GM23338 (cell line): Measurements from ENCODE around the gene C13orf46. TPM values are rescaled to one million over a fixed set of nuclear protein-coding genes. Genes with fewer than 3 reads are reported as not detected.
A peak's percentile ranks its signal among the peaks of the same experiment; 100 is the strongest.

ENCODE experiments used
- ATAC-seq: fragments of 200-7000 bp; cut with Tn5 transposase; 3 replicates; pipeline ENCODE4 v1.9.1; 2020
- DNase-seq: peaks from one replicate; pipeline ENCODE4 v3.0.0-alpha.2; 2015; ENCODE audit warnings: low spot score
- H2AFZ ChIP-seq: fragments of 200-600 bp; sonication (generic); 2 replicates; pipeline ENCODE4 v1.8.0; 2016; ENCODE audit warnings: antibody characterized with exemption, mild to moderate bottlenecking, moderate library complexity
- H3F3A ChIP-seq: fragments of 200-600 bp; sonication (generic); replicated peaks from 2 replicates; pipeline ENCODE4 v1.8.0; 2017; ENCODE audit warnings: antibody characterized with exemption, mixed run types, low read depth
- H3K27ac ChIP-seq: fragments of 200-600 bp; sonication (generic); 2 replicates; pipeline ENCODE4 v1.6.1; 2016; ENCODE audit warnings: low read depth
- H3K27me3 ChIP-seq: fragments of 200-600 bp; sonication (generic); 2 replicates; pipeline ENCODE4 v1.8.0; 2016; ENCODE audit warnings: mild to moderate bottlenecking, mixed run types, moderate library complexity; ENCODE audit not compliant: insufficient read depth
- H3K36me3 ChIP-seq: fragments of 200-600 bp; sonication (generic); 2 replicates; pipeline ENCODE4 v1.8.0; 2016; ENCODE audit warnings: mild to moderate bottlenecking; ENCODE audit not compliant: insufficient read depth
- H3K4me1 ChIP-seq: fragments of 200-600 bp; sonication (generic); 2 replicates; pipeline ENCODE4 v1.8.0; 2016; ENCODE audit warnings: mild to moderate bottlenecking, moderate library complexity; ENCODE audit not compliant: insufficient read depth
- H3K4me2 ChIP-seq: fragments of 200-600 bp; sonication (generic); 2 replicates; pipeline ENCODE4 v1.7.1; 2017; ENCODE audit warnings: mixed run types
- H3K4me3 ChIP-seq: fragments of 200-600 bp; sonication (generic); 2 replicates; pipeline ENCODE4 v1.6.1; 2016; ENCODE audit warnings: mixed run types
- H3K79me2 ChIP-seq: fragments of 200-600 bp; sonication (generic); replicated peaks from 2 replicates; pipeline ENCODE4 v1.8.0; 2017; ENCODE audit warnings: mild to moderate bottlenecking; ENCODE audit not compliant: insufficient read depth
- H3K9me2 ChIP-seq: fragments of 200-600 bp; sonication (generic); 2 replicates; pipeline ENCODE4 v1.8.0; 2017; ENCODE audit not compliant: insufficient read depth
- H4K20me1 ChIP-seq: fragments of 200-600 bp; sonication (generic); replicated peaks from 2 replicates; pipeline ENCODE4 v1.8.0; 2017; ENCODE audit warnings: mild to moderate bottlenecking; ENCODE audit not compliant: insufficient read depth
- H3K27ac Mint-ChIP-seq: 2 replicates; pipeline ENCODE4 v1.8.0; 2020; ENCODE audit warnings: inconsistent platforms, mild to moderate bottlenecking, moderate library complexity, mixed read lengths
- H3K27me3 Mint-ChIP-seq: 3 replicates; pipeline ENCODE4 v1.8.0; 2022; ENCODE audit warnings: low read depth, mild to moderate bottlenecking, moderate library complexity, mixed read lengths, inconsistent platforms; ENCODE audit not compliant: insufficient read depth, poor library complexity
- H3K36me3 Mint-ChIP-seq: 3 replicates; pipeline ENCODE4 v1.8.0; 2021; ENCODE audit warnings: low read depth, mild to moderate bottlenecking, inconsistent platforms, moderate library complexity, mixed read lengths
- H3K4me1 Mint-ChIP-seq: 3 replicates; pipeline ENCODE4 v1.8.0; 2020; ENCODE audit warnings: mild to moderate bottlenecking, inconsistent platforms, mixed read lengths
- H3K4me3 Mint-ChIP-seq: 3 replicates; pipeline ENCODE4 v1.8.0; 2021; ENCODE audit warnings: moderate library complexity, mild to moderate bottlenecking, inconsistent platforms, mixed read lengths
- H3K9me3 Mint-ChIP-seq: 3 replicates; pipeline ENCODE4 v1.8.0; 2020; ENCODE audit warnings: moderate library complexity, mild to moderate bottlenecking, inconsistent platforms, mixed read lengths
- CREB1 ChIP-seq: fragments of 250-450 bp; sonication (Bioruptor Pico); IDR thresholded peaks from 2 replicates; pipeline ENCODE4 v1.5.0; 2020; ENCODE audit warnings: low read depth, mild to moderate bottlenecking, moderate library complexity
- NANOG ChIP-seq: IDR thresholded peaks from 2 replicates; pipeline ENCODE4 v1.6.1; 2016; ENCODE audit warnings: antibody characterized with exemption, borderline replicate concordance
- REST ChIP-seq: IDR thresholded peaks from one replicate; pipeline ENCODE4 v1.6.1; 2018; ENCODE audit warnings: antibody characterized with exemption; ENCODE audit not compliant: unreplicated experiment
- STAT1 ChIP-seq: IDR thresholded peaks from one replicate; pipeline ENCODE4 v1.6.1; 2016; ENCODE audit warnings: antibody characterized with exemption; ENCODE audit not compliant: unreplicated experiment
- ZNF114 ChIP-seq: fragments of 250-450 bp; sonication (Bioruptor Pico); IDR thresholded peaks from 2 replicates; pipeline ENCODE4 v1.5.0; 2020; ENCODE audit warnings: mild to moderate bottlenecking, moderate library complexity
- polyA plus RNA-seq: library from polyadenylated mRNA; unstranded; fragments of >200 nt; fragmentation: Nextera tagmentation; extraction: Ambion mirVana; gene quantifications from 2 replicates; pipeline ENCODE4 v1.2.1, GENCODE V29; 2016
- total RNA-seq: library from RNA; depleted of rRNA; stranded (reverse); fragments of >200 nt; shearing (Covaris generic); gene quantifications from 2 replicates; pipeline ENCODE4 v1.2.3, GENCODE V29; 2014
- TF ChIP-seq, protein P1 (sequence below), 2 experiments: fragments of 200-600 bp in 1 of 2; sonication (generic) in 1 of 2; conservative IDR thresholded peaks; 2 replicates each; pipeline versions ENCODE4 v1.5.1 to v1.6.1; 2016 to 2017; ENCODE audit warnings: antibody characterized with exemption in 2 of 2, low read depth in 2 of 2, mild to moderate bottlenecking in 2 of 2, moderate library complexity in 1 of 2

The C13orf46 gene
- total and polyA plus RNA-seq, 2 experiments from 2014 or later, result 0.44 to 1.5 TPM

DNA sequence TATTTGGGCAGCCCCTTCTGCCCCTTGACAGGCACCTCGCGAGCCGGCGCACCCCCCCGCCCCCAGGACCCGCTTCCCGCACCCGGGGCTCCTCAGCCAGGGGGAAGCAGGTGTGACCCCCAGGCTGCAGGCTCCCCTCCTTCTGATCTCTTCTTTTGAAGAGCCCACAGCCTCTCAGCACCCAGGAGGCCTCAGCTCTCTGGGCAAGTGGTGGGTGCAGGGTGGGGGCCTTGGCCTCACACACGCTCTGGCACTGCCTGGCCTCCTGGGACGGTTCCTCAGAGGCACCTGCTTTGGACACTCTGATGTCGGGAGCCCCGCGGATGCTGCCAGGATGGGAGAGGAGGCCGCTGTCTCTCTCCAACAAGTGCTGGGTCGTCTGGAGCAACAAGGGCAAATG is 1.5 kb upstream of the C13orf46 start:
- Histone ChIP-seq H3K9me2 (no peaks in the 10 kb centered on the region), H3K27me3 (no peaks in the 10 kb centered on the region), H3K4me3 (no peak overlapping the region), H3K36me3 (no peaks in the 10 kb centered on the region), H2AFZ (no peak overlapping the region), H4K20me1 (no peaks in the 10 kb centered on the region), H3K4me1 (no peaks in the 10 kb centered on the region), H3F3A (no peaks in the 10 kb centered on the region), H3K27ac (no peak overlapping the region), H3K79me2 (no peaks in the 10 kb centered on the region), H3K4me2 (no peak overlapping the region)
- no peak for DNase-seq
- Mint-ChIP-seq H3K4me3 (no peak overlapping the region), H3K27me3 (peaks cover 5% of the 10 kb centered on the region), H3K36me3 (peaks cover 24% of the 10 kb centered on the region), H3K27ac (peak overlapping the region; percentile 44), H3K9me3 (peaks cover 3% of the 10 kb centered on the region; the same call in 1 of the 3 replicates), H3K4me1 (no peaks in the 10 kb centered on the region)
- TF ChIP-seq, protein P1, sequence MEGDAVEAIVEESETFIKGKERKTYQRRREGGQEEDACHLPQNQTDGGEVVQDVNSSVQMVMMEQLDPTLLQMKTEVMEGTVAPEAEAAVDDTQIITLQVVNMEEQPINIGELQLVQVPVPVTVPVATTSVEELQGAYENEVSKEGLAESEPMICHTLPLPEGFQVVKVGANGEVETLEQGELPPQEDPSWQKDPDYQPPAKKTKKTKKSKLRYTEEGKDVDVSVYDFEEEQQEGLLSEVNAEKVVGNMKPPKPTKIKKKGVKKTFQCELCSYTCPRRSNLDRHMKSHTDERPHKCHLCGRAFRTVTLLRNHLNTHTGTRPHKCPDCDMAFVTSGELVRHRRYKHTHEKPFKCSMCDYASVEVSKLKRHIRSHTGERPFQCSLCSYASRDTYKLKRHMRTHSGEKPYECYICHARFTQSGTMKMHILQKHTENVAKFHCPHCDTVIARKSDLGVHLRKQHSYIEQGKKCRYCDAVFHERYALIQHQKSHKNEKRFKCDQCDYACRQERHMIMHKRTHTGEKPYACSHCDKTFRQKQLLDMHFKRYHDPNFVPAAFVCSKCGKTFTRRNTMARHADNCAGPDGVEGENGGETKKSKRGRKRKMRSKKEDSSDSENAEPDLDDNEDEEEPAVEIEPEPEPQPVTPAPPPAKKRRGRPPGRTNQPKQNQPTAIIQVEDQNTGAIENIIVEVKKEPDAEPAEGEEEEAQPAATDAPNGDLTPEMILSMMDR (conservative IDR thresholded peaks at IDR 0.05; ENCODE audit: low read depth in 2 of 2), result no peak
- TF ChIP-seq CREB1 (no peak), STAT1 (no peak), ZNF114 (CRISPR knock-in tag) (no peak)
- no peak for ATAC-seq

DNA sequence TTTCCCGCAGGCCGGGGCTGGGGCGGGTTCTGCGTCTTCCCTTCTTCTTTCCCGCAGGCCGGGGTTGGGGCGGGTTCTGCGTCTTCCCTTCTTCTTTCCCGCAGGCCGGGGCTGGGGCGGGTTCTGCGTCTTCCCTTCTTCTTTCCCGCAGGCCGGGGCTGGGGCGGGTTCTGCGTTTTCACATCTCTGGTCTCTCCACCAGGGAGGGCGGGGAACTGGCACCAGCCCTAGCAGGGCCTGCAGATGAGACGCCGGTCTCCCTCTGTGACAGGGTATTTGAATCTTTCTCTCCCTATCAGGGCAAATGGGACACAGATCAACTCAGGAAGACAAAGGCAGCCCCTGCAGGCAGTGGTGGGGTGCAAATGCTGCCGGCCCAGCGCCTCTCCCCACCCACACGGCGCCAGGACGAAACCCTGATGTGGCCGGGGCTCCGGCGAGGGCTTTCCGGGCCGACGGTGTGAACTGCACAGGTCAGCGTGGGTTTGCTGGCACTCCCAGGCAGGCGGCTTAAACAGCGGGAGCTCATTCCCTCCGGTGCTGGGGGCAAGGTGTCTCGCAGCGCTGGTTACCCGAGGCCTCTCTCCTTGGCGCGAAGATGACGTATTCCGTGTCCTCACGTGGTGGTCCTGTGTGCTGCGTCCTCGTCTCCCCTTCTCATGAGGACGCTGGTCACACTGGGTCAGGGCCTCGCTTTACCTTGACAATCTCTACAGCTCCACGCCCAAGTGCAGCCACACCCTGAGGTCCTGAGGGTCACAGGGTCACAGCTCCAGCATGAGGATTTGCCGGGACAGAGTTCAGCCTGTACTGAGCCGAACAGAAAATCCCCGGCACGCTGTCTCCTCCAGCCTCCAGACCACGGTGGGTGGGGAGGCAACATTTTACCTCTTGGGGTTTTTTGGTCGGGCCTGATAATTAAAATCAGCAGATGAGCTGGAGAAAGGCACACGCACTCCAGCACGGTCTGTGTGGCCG is 717 bp upstream of the C13orf46 start:
- Mint-ChIP-seq H3K27ac (no peak overlapping the region), H3K4me3 (no peak overlapping the region), H3K9me3 (no peaks in the 10 kb centered on the region), H3K27me3 (peaks cover 10% of the 10 kb centered on the region), H3K36me3 (peaks cover 18% of the 10 kb centered on the region; the same call in 2 of the 3 replicates), H3K4me1 (no peaks in the 10 kb centered on the region)
- Histone ChIP-seq H3K36me3 (no peaks in the 10 kb centered on the region), H3K27ac (no peak overlapping the region), H4K20me1 (no peaks in the 10 kb centered on the region), H3F3A (no peaks in the 10 kb centered on the region), H3K4me1 (no peaks in the 10 kb centered on the region), H3K4me3 (no peak overlapping the region), H3K4me2 (no peak overlapping the region), H3K79me2 (no peaks in the 10 kb centered on the region), H2AFZ (no peak overlapping the region), H3K27me3 (no peaks in the 10 kb centered on the region), H3K9me2 (no peaks in the 10 kb centered on the region)
- ATAC-seq (no peak), DNase-seq (no peak)
- TF ChIP-seq, protein P1 (conservative IDR thresholded peaks at IDR 0.05; ENCODE audit: low read depth in 2 of 2), result no peak
- TF ChIP-seq NANOG (no peak), REST (no peak)
